ENCODE results near the gene AHSA1. TPM values are rescaled to one million over a fixed set of nuclear protein-coding genes. Genes with fewer than 3 reads are reported as not detected.
"Not testable (repeated sequence)": the region's sequence is repeated elsewhere in the genome, so short reads cannot be mapped to it uniquely, and the experiment has no call there.

AHSA1 gene
- 448 and 674 TPM in 2 replicates for total RNA-seq (2021)
- percentile 97 among the genes with signal in this experiment for Bru-seq, nascent RNA
- BruChase-seq, experiment 1, labeled RNA remaining after a 2-hour chase, result percentile 98 among the genes with signal in this experiment
- percentile 99 among the genes with signal in this experiment for BruChase-seq, experiment 2, labeled RNA remaining after a 6-hour chase
- long read RNA-seq, transcript AHSA1-201 (9 exons, 1,402 nt), result major isoform, 672 of 696 reads
- long read RNA-seq, partial matches to known transcripts, result 9 of 696 reads
- long read RNA-seq, other reads (novel, unspliced or antisense), result 10 of 696 reads

DNA sequence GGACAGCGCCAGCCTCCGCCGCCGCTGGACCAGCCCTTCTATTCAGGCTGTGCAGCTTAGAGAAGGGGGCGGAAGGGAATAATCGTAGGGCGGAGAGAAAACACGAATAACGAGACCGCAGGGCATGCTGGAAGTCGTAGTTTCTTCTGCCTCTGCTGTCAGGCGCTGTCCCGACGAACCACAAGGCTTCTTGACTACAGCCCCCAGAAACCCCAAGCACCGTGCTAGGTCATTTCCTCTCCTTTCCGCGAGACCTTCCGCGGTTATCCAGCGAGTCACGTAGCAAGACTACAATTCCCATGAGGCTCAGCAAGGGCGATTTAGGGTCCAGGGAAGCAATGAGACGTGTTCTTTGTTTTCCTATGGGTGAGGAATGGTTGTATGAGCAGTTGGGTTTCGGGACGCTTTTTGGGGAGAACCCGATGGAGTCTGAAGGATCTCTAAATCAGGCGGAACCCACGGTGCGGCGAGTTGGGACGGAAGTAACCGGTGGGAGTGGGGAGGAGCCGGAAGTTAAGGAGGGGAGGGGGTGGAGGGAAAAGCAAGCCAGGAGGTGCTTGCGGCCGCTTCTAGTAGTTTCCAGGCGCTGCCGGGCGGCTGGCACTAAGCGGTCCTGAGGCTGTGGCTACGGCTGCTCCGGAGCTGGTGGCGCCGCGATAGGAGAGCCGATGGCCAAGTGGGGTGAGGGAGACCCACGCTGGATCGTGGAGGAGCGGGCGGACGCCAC is at the start of gene AHSA1, which contains the start of gene VIPAS39:
AHSA1 (plus strand) TSS at position 572 of the 727 bp plus-strand sequence; CDS start at position 669, 97 bp downstream.
VIPAS39 (minus strand) TSS at position 80 of the 727 bp plus-strand sequence. CDS start 3,499 bp downstream, outside the sequence.
- H3F3A ChIP-seq (ENCODE audit: insufficient read depth, low read depth), result peaks cover 31% of the 10 kb centered on the region; the same call in 1 of the 2 replicates
- POLR2A ChIA-PET (ENCODE audit: unreplicated experiment), result interaction anchor here (0.6 to 0.7 kb wide), 6 partner anchors 11 to 534 kb away, joined by 3 to 10 read pairs (median 6); no protein-coding TSS in a partner anchor
- peak within 1 kb of the TSS; percentile 89 for H2AFZ ChIP-seq
- intact Hi-C loops (cut with micrococcal nuclease; ENCODE audit: unreplicated experiment), result loop anchor here (1.0 to 5.0 kb wide), 12 partner anchors 80 to 645 kb away; partner anchors contain the start of genes ADCK1, ALKBH1, ANGEL1 and POMT2
- no TSS peak for BruUV-seq (replicated peaks)
- no peaks in the 10 kb centered on the region for H3K9me2 ChIP-seq (ENCODE audit: insufficient read depth)
- TF ChIP-seq, protein P1, sequence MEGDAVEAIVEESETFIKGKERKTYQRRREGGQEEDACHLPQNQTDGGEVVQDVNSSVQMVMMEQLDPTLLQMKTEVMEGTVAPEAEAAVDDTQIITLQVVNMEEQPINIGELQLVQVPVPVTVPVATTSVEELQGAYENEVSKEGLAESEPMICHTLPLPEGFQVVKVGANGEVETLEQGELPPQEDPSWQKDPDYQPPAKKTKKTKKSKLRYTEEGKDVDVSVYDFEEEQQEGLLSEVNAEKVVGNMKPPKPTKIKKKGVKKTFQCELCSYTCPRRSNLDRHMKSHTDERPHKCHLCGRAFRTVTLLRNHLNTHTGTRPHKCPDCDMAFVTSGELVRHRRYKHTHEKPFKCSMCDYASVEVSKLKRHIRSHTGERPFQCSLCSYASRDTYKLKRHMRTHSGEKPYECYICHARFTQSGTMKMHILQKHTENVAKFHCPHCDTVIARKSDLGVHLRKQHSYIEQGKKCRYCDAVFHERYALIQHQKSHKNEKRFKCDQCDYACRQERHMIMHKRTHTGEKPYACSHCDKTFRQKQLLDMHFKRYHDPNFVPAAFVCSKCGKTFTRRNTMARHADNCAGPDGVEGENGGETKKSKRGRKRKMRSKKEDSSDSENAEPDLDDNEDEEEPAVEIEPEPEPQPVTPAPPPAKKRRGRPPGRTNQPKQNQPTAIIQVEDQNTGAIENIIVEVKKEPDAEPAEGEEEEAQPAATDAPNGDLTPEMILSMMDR (conservative IDR thresholded peaks at IDR 0.05), result no peak
- TF ChIP-seq EZH2 (IDR thresholded peaks at IDR 0.05; ENCODE audit: low read depth), result no peak
- H3K79me2 ChIP-seq (ENCODE audit: low read depth), result peaks cover 75% of the 10 kb centered on the region
- H3K4me3 ChIP-seq, result peak within 1 kb of the TSS; percentile 73
- peak within 1 kb of the TSS; percentile 97 for H3K4me2 ChIP-seq
- H4K20me1 ChIP-seq (ENCODE audit: insufficient read depth), result peaks cover 40% of the 10 kb centered on the region
- no peaks in the 10 kb centered on the region for H3K27me3 ChIP-seq (ENCODE audit: insufficient read depth, low read depth)
- H3K27ac ChIP-seq, result peak within 1 kb of the TSS; percentile 80
- H3K4me1 ChIP-seq (replicated peaks; ENCODE audit: insufficient read depth), result peaks cover 20% of the 10 kb centered on the region
- DNase-seq, result peak; percentile 99 to 100
- H3K36me3 ChIP-seq (ENCODE audit: low read depth), result peaks cover 39% of the 10 kb centered on the region
- H3K9me3 ChIP-seq (ENCODE audit: insufficient read depth, low read depth), result no peaks in the 10 kb centered on the region
- CTCF ChIA-PET, result interaction anchor here (0.6 to 1.1 kb wide), 6 partner anchors 50 to 584 kb away, joined by 3 to 6 read pairs (median 3); no protein-coding TSS in a partner anchor

DNA sequence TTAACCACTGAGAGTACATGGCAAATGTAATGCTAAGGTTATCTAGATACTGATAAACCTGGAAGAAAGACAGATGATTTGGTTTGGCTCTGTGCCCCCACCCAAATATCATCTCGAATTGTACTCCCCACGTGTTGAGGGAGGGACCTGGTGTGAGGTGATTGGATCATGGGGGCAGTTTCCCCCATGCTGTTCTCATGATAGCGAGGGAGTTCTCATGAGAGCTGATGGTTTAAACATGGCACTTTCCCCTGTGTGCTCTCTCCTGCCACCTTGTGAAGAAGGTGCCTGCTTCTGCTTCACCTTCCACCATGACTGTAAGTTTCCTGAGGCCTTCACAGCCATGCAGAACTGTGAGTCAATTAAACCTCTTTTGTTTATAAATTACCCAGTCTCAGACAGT is 48.8 kb upstream of the AHSA1 start:
- H2AFZ ChIP-seq, result no peak overlapping the region
- POLR2A ChIA-PET (ENCODE audit: unreplicated experiment), result no interaction called here
- H3K9me3 ChIP-seq (ENCODE audit: insufficient read depth, low read depth), result no peaks in the 10 kb centered on the region
- H3K4me1 ChIP-seq (replicated peaks; ENCODE audit: insufficient read depth), result 0 out of 2 replicates have a peak, but pooled peaks cover 7% of the 10 kb centered on the region
- no peaks in the 10 kb centered on the region for H3K27me3 ChIP-seq (ENCODE audit: insufficient read depth, low read depth)
- H3K4me3 ChIP-seq, result no peak overlapping the region
- no peaks in the 10 kb centered on the region for H3K79me2 ChIP-seq (ENCODE audit: low read depth)
- H3K9me2 ChIP-seq (ENCODE audit: insufficient read depth), result no peaks in the 10 kb centered on the region
- H3F3A ChIP-seq (ENCODE audit: insufficient read depth, low read depth), result no peaks in the 10 kb centered on the region
- H3K4me2 ChIP-seq, result no peak overlapping the region
- H3K36me3 ChIP-seq (ENCODE audit: low read depth), result no peaks in the 10 kb centered on the region
- H4K20me1 ChIP-seq (ENCODE audit: insufficient read depth), result no peaks in the 10 kb centered on the region
- no peak for TF ChIP-seq EZH2 (IDR thresholded peaks at IDR 0.05; ENCODE audit: low read depth)
- TF ChIP-seq, protein P1 (conservative IDR thresholded peaks at IDR 0.05), result peak; percentile 49; the same call in 1 of the 2 replicates
- no TSS peak for BruUV-seq (replicated peaks)
- intact Hi-C loops (cut with micrococcal nuclease; ENCODE audit: unreplicated experiment), result no loop called here
- H3K27ac ChIP-seq, result no peak overlapping the region
- DNase-seq, result no peak
- CTCF ChIA-PET, result no interaction called here

DNA sequence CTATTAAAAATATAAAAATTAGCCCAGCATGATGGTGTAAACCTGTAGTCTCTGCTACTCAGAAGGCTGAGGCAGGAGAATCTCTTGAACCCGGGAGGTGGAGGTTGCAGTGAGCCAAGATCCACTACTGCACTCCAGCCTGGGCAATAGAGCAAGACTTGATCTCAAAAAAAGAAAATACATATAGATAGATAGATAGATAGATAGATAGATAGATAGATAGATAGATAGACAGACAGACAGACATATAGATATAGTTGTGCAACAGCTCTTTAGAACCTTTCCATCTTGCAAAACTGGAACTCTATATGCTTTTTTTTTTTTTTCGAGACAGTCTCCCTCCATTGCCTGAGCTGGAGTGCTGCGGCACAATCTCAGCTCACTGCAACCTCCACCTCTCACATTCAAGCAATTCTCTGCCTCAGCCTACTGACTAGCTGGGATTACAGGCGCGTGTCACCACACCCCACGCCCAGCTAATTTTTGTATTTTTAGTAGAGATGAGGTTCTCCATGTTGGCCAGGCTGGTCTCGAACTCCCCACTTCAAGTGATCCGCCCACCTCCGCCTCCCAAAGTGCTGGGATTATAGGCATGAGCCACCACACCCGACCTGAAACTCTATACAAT is 42.4 kb upstream of the AHSA1 start:
- H3K9me3 ChIP-seq (ENCODE audit: insufficient read depth, low read depth); H2AFZ ChIP-seq; CTCF ChIA-PET; H3K36me3 ChIP-seq (ENCODE audit: low read depth); H4K20me1 ChIP-seq (ENCODE audit: insufficient read depth); H3F3A ChIP-seq (ENCODE audit: insufficient read depth, low read depth); H3K9me2 ChIP-seq (ENCODE audit: insufficient read depth); H3K27me3 ChIP-seq (ENCODE audit: insufficient read depth, low read depth); H3K4me1 ChIP-seq (replicated peaks; ENCODE audit: insufficient read depth); H3K79me2 ChIP-seq (ENCODE audit: low read depth); H3K4me3 ChIP-seq; BruUV-seq (replicated peaks); DNase-seq; intact Hi-C loops (cut with micrococcal nuclease; ENCODE audit: unreplicated experiment); H3K27ac ChIP-seq; H3K4me2 ChIP-seq: not testable (repeated sequence)
- POLR2A ChIA-PET (ENCODE audit: unreplicated experiment), result interaction anchor here (0.5 kb wide), 1 partner anchor 272 kb away, joined by 4 read pairs; no protein-coding TSS in a partner anchor

DNA sequence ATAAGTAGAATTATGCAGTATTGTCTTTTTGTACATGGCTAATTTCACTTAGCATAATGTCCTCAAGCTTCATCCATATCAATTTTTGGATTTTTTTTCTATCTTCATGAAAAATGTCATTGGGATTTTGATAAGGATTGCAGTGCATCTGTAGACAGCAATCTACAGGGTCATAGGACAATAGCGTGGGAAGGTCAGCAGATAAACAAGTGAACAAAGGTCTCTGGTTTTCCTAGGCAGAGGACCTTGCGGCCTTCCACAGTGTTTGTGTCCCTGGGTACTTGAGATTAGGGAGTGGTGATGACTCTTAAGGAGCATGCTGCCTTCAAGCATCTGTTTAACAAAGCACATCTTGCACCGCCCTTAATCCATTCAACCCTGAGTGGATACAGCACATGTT is 41.8 kb upstream of the AHSA1 start:
- H4K20me1 ChIP-seq (ENCODE audit: insufficient read depth); H3K27me3 ChIP-seq (ENCODE audit: insufficient read depth, low read depth); CTCF ChIA-PET; H3K36me3 ChIP-seq (ENCODE audit: low read depth); H3F3A ChIP-seq (ENCODE audit: insufficient read depth, low read depth); H3K4me1 ChIP-seq (replicated peaks; ENCODE audit: insufficient read depth); H3K27ac ChIP-seq; BruUV-seq (replicated peaks); H2AFZ ChIP-seq; DNase-seq; H3K9me2 ChIP-seq (ENCODE audit: insufficient read depth); H3K9me3 ChIP-seq (ENCODE audit: insufficient read depth, low read depth); intact Hi-C loops (cut with micrococcal nuclease; ENCODE audit: unreplicated experiment); H3K4me3 ChIP-seq; H3K79me2 ChIP-seq (ENCODE audit: low read depth); H3K4me2 ChIP-seq: not testable (repeated sequence)
- POLR2A ChIA-PET (ENCODE audit: unreplicated experiment), result interaction anchor here (0.5 kb wide), 1 partner anchor 272 kb away, joined by 4 read pairs; no protein-coding TSS in a partner anchor
